Activated CD8-positive, alpha-beta memory T cell treated with anti-CD3 and anti-CD28 coated beads, Interleukin-2, amount 50 U/mL, for 48 hours (primary cell): ENCODE results near the gene TSHZ2.
"Not testable (repeated sequence)": the region's sequence is repeated elsewhere in the genome, so short reads cannot be mapped to it uniquely, and the experiment has no call there.

Source experiments
- DNase-seq: peaks from one replicate; pipeline ENCODE4 v3.0.0-alpha.2; 2020

TSHZ2 gene

GRCh38 chr20:53088786-53089185, 116.6 kb downstream of the TSHZ2 start:
- DNase-seq = no peak

DNA sequence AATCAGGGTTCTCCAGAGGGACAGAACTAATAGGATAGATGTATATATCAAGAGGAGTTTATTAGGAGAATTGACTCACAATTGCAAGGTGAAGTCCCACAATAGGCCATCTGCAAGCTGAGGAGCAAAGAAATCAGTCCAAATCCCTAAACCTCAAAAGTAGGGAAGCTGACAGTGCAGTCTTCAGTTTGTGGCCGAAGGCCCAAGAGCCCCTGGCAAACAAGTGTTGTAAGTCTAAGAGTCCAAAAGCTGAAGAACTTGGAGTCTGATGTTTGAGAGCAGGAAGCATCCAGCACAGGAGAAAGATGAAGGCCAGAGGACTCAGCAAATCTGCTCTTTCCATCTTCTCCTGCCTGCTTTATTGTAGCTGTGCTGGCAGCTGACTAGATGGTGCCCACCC, 117.7 kb downstream of the TSHZ2 start:
- not testable (repeated sequence) for DNase-seq

DNA sequence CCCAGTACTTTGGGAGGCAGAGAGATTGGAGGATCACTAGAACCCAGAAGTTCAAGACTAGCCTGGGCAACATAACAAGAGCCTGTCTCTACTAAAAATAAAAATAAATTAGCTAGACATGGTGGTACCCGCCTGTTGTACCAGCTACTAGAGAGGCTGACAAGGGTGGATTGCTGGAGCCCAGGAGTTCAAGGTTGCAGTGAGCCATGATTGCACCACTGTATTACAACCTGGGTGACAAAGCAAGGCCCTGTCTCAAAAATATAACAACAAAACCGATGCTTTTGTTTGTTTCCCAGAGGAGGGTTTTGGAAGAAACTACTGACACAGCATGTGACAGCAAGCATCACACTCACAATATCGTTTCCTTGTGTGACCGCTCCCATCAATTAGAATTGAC, 119.6 kb downstream of the TSHZ2 start:
- no peak for DNase-seq

DNA sequence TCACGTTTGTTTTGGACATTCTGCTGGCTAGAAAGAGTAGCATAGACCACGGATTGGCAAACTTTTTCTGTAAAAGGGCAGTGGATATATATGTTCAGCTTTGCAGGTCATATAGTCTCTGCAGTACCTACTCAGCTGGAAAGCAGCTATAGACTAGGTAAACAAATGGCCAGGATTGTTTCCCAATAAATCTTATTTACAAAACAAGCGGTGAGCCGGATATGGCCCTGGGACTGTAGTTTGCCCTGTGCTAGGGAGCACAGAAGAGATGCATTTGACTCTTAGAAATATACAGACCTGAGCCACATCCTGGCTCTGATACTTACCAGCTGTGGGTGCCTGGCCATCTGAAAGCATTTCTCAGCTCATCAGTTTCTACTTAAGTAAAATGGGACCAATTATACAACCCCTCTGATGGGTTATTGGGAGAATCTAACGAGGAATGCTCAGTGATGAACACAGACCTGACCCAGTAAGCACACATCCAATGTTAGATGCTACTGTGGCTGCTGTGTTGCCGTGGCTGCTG, 120.7 kb downstream of the TSHZ2 start:
- no peak for DNase-seq

DNA sequence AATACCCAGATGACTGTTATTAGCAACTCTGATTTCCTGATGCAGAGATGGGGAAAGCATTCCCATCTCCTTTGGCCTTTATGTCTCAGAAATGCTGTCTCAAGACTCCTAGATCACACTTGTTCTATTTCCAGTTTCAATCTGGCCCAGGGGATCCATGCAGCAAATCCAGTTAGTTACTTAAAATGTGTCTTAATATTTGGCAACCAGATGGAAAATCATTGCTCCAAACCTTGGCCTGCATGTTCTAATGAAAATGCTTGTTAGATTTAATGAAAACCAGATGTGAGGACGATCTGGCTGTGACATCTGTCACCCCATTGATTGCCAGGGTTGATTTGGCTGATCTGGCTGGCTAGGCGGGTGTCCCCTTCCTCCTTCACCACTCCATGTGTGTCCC, 125.2 kb downstream of the TSHZ2 start:
- no peak for DNase-seq

- DNase-seq = no peak
These were observed 125.6 kb downstream of the TSHZ2 start for GRCh38 chr20:53097791-53098190.

DNA sequence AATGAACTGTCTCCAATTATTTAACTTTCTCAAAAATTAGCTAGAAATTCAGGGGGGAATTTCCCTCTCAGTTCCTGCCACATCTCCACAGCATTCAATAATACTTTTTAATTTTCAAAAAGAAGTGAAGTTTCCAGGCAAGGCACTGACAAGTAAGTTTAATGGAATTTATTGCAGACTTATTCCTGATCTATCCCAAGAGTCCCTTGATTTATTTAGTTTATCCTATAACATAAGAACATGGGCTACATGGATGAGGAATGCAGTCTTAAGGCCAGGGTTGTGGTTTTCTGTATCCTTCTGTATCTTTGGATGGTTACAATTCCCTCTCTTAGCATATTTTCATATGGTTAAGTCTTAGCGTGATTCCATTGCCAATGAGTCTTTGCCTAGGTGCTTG, 126.5 kb downstream of the TSHZ2 start:
- no peak for DNase-seq

- no peak for DNase-seq
These were observed 127.7 kb downstream of the TSHZ2 start for GRCh38 chr20:53099856-53100255.

- DNase-seq = no peak
These were observed 128.3 kb downstream of the TSHZ2 start for GRCh38 chr20:53100476-53100911.

DNA sequence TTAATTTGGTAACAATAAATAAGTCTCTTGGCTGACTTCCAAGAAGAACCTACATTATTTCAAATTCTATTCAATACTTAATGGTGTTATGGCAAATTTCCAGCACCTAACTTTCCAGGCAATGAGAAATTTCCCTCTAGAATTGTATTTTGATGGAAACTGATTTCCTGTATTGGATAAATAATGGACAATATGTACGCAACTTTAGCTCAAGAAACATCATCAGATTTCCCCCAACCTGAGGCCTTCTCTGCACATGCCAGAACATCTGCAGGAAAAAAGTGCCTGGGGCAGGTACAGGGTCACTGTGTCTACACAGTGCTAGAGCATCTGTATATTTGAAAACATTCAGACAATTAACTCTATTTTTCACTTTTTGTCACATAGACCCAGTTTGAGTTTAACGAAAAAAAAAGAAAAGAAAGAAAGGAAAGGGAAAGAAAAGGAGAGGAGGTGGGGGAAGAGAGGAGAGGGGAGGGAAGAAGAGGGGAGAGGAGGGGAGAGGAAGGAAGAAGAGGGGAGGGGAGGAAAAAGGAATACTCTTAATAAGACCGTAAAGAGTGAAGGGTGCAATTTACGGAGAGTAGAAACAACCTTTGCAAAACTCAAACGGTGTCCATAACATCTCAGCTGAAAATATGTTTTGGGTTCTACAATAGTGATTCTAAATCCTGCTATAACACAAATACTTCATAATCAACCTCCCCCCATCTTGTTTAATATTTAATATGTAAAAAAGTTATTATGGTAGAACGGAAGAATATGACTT, 130.0 kb downstream of the TSHZ2 start:
- DNase-seq = no peak

DNA sequence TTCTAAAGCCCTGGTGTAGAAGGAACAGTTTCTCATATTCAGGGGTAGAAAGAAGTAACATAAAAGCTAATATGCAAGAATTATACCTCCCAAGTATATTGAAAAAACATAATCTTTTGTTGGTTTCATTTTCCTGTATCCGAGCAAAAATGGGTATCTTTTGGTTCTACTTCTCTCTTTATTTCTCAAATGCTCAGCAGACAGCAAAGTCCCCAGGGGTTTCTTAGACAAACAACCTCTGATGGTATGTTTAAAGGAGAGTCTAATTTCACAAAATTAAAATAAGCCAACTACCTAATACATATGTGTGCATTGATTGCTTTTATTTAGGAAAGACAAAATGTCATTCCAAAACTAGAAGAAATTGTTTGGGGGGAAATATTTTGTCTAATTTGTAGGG, 131.0 kb downstream of the TSHZ2 start:
- DNase-seq = no peak

DNA sequence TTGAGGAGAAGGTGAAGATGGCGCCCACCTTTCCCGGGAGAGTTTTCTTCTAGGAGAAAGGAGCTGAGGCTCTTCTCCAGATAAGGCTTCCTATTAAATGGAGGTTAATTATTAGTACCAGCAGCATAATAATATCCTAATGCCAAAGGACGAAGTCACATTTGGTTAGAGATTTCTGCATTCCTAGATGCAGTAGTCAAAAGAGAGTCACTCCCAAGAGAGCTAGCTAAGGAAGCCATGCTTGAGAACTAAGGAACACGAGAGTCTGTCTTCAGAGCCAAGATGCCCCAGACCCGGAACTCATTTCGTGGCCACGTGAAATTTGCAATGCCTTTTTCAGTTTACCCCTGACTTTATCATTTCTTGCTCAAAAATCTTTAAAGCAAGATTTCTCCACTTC, 132.7 kb downstream of the TSHZ2 start:
- no peak for DNase-seq

DNA sequence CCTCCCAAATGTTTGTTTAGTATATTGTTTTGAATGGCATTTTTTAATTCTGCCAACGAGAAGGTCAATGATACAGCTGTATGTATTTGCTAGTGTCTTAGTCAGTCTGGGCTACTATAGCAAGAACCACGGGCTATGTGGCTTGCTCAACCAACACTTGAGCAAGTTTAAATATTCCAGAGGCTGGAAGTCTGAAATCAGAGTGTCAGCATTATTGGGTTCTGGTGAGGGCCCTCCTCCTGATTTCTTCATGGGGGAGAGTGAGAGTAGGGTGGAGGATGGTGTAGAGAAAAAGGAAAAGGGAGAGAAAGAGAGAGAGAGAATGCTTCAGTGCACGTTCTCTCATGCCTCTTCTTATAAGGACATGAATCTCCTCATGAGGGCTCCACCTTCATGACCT, 144.6 kb downstream of the TSHZ2 start:
- no peak for DNase-seq

DNA sequence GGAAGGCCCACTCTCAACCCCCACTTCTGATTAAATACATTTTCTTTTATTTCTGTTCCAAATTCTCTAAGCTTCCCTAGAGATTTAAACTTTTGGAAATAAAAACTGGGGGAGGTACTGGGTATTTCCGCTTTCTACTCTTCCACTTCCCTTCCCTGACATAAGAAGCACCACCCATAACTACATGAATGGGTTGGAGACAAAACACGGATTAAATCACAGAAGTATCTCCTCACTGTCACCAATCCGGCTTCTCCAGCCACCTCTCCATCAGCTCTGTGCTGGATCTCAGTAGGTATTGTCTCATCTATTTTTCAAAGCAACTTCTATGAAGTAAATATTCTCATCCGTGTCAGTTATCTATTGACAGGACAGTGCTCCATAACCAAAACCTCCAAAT, 150.7 kb downstream of the TSHZ2 start:
- no peak for DNase-seq

DNA sequence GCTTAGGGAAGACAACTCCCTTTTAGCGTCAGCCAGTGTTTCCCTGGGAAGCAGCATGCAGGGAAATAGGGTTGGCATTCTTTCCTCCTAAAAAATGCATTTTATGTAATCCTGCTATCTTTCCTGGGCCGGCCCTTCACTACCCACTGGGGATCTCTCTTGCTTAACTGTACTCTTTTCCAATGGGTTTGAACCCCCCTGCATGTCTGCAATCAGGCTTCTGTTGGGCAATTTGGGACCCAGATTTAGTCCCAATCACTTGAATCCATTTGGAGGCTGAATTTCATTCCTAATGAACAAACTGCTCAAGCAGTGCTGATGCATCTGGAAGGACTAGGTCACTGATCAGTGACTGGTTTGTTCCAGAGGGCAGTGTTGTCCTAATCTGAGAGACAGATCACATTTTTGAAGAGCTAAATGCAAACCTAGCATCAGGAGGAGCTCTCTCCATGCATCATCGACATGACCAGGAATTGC, 152.0 kb downstream of the TSHZ2 start:
- DNase-seq = no peak

- DNase-seq = no peak
These were observed 152.6 kb downstream of the TSHZ2 start for GRCh38 chr20:53124803-53125202.

- no peak for DNase-seq
These were observed 154.0 kb downstream of the TSHZ2 start for GRCh38 chr20:53126185-53126584.

GRCh38 chr20:53127027-53127426, 154.9 kb downstream of the TSHZ2 start:
- DNase-seq = no peak

- DNase-seq = no peak
These were observed 155.8 kb downstream of the TSHZ2 start for GRCh38 chr20:53128004-53128403.

DNA sequence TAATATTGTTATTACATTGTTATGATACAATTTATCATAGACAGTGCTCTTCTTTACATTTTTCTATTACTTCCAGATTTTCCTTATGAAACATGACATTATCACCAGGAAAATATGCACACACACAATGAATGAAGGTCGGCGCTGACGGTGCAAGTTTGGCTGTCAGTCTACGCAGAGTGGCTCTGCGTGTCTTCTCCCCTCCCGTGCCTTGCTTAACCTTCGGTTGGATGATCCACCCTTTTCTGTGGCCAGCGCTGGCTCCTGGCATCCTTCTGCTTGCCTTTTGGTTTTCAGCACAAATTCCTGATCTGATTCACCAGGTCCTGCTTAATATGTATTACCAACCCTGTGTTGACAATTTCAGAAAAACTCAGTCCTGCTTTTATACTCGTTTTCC, 157.4 kb downstream of the TSHZ2 start:
- DNase-seq = no peak

DNA sequence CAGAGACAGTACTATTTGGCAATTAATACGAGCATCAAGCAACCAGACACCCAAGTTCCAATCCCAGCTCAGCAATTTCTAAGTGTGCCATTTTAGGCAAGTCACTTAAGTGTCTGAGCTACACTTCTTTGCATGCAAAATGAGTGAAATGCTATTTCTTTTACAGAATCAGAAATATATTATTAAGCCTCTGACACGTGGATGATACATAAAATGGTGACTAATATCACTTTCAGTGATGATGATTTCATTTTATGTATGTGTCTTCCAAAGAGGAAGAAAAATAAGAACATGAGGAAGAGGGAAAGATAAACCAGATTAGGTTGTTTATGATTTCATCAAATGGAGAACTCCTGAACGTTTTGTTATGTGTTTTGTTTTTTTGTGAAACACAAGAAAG, 158.6 kb downstream of the TSHZ2 start:
- no peak for DNase-seq

DNA sequence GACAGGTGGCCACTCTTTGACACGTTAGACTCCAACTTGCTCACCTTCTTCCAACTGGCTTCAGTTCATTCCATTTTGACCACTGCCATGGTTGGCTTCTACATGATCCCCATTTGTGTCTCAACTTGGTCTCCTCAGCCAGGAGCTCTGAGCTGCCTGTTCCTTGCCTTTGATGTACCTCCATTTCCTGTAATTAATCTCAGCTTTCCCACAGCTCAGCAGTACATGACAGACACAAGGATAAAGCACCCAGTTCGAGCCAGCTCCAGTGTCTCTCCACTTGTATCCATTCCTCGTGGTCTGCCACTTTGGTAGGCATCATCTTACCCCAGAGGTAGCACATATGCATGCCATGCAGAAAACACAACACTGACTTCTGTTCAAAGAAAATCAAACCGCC, 161.0 kb downstream of the TSHZ2 start:
- DNase-seq = no peak

DNA sequence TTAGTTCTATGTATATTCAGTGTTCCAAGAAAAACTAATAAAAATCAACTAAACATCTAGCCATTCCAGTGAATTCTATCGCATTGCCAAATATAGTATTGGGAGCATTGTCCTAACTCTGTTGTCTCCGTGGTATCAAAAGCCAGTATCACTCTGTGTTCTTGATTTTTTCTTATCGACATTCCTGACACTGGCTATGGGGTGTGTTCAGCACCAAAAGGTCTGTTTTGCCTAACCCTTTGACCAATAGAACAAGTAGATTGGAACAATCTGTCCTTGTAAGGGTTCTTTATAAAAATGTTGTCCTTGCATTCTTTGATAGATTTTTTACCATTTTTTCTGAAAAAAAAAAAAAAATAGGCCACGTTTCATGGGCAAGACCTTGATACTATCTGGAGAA, 161.5 kb downstream of the TSHZ2 start:
- no peak for DNase-seq

- no peak for DNase-seq
These were observed 164.3 kb downstream of the TSHZ2 start for GRCh38 chr20:53136473-53136872.
